GM21447 (cell line): Measurements from ENCODE around the gene AP5S1.
"Not testable (repeated sequence)": the region's sequence is repeated elsewhere in the genome, so short reads cannot be mapped to it uniquely, and the experiment has no call there.

Experiments used
- ATAC-seq: cut with Tn5 transposase; IDR thresholded peaks from one replicate; pipeline ENCODE4 v1.9.1; 2021; ENCODE audit not compliant: unreplicated experiment

The AP5S1 gene

GRCh38 chr20:3811467-3812258 is 8.7 kb upstream of the AP5S1 start:
- ATAC-seq: no peak

GRCh38 chr20:3812259-3812681 is 8.1 kb upstream of the AP5S1 start:
- no peak for ATAC-seq

- no peak for ATAC-seq
Measured at GRCh38 chr20:3812975-3813847, 7.1 kb upstream of the AP5S1 start.

- ATAC-seq: no peak
Measured at GRCh38 chr20:3813848-3814581, 6.3 kb upstream of the AP5S1 start.

- ATAC-seq: no peak
Measured at GRCh38 chr20:3814928-3815495, 5.3 kb upstream of the AP5S1 start.

GRCh38 chr20:3815703-3816315 is 4.5 kb upstream of the AP5S1 start:
- ATAC-seq: no peak

- ATAC-seq: no peak
Measured at GRCh38 chr20:3818155-3819151, 1.9 kb upstream of the AP5S1 start.

GRCh38 chr20:3819411-3820047 is 818 bp upstream of the AP5S1 start:
- no peak for ATAC-seq

GRCh38 chr20:3820901-3821727 is 767 bp downstream of the AP5S1 start:
- ATAC-seq: no peak

GRCh38 chr20:3821996-3822395 is 1.6 kb downstream of the AP5S1 start:
- ATAC-seq: no peak

- no peak for ATAC-seq
Measured at GRCh38 chr20:3823881-3824280, 3.5 kb downstream of the AP5S1 start.

- no peak for ATAC-seq
Measured at GRCh38 chr20:3825526-3825925, 5.2 kb downstream of the AP5S1 start.

GRCh38 chr20:3826420-3826819 is 6.1 kb downstream of the AP5S1 start:
- ATAC-seq: no peak

GRCh38 chr20:3828798-3829197 is 8.5 kb downstream of the AP5S1 start:
- no peak for ATAC-seq

- ATAC-seq: not testable (repeated sequence)
Measured at GRCh38 chr20:3829891-3830290, 9.5 kb downstream of the AP5S1 start.

- ATAC-seq: no peak
Measured at GRCh38 chr20:3836132-3836531, 15.8 kb downstream of the AP5S1 start.

- no peak for ATAC-seq
Measured at GRCh38 chr20:3839328-3839727, 19.0 kb downstream of the AP5S1 start.

GRCh38 chr20:3840201-3840600 is 19.9 kb downstream of the AP5S1 start:
- not testable (repeated sequence) for ATAC-seq
